K562 (cell line): ENCODE data around the gene PSMD1. TPM values are rescaled to one million over a fixed set of nuclear protein-coding genes. Genes with fewer than 3 reads are reported as not detected.

ENCODE experiments used
- ATAC-seq: fragments of 200-7000 bp; cut with Tn5 transposase; 3 replicates; pipeline ENCODE4 v1.9.1; 2020; ENCODE audit warnings: moderate library complexity
- BruUV-seq: library from RNA; stranded (reverse); fragments of 400-500 nt; replicated peaks from 2 replicates; lab custom pipeline; 2021; lab: Mats Ljungman, UMichigan
- CTCF ChIA-PET: fragments of 300-600 bp; formaldehyde crosslinking; extraction: SDS; loops from one replicate; lab custom pipeline; 2021; ENCODE audit warnings: low intra/inter-chr PET ratio; lab: Yijun Ruan, JAX
- POLR2A ChIA-PET: fragments of 300-600, 350-650 bp; sonication (Branson Sonifier 250); formaldehyde crosslinking; extraction: SDS; loops from one replicate; lab custom pipeline; 2021; ENCODE audit warnings: antibody characterized with exemption, inconsistent platforms; lab: Yijun Ruan, JAX
- DNase-seq, 4 experiments: peaks; one replicate each; pipeline versions ENCODE4 v3.0.0 to v3.0.0-alpha.2; 2011 to 2018; ENCODE audit warnings: low spot score in 3 of 4, mixed read lengths in 3 of 4; ENCODE audit errors: extremely low read depth in 1 of 4
- FAIRE-seq: peaks from 2 replicates; lab custom pipeline; 2011; peaks lifted over from hg19 to GRCh38; lab: Jason Lieb, UNC
- H2AFZ ChIP-seq: 2 replicates; pipeline ENCODE4 v1.6.0; 2011; ENCODE audit warnings: low read depth, low read length, control low read depth, inconsistent platforms
- H3K27ac ChIP-seq: fragments of 200-600 bp; 3 replicates; pipeline ENCODE4 v1.8.0; 2011; ENCODE audit warnings: low read depth, mild to moderate bottlenecking, control low read depth, inconsistent platforms, low read length, moderate library complexity, mixed read lengths; ENCODE audit errors: extremely low read depth
- H3K27me3 ChIP-seq, 2 experiments: fragments of 300-600 bp in 1 of 2; 2 replicates in 1 of 2; 3 replicates in 1 of 2; pipeline versions ENCODE4 v1.6.0 to v1.8.0; 2011; ENCODE audit warnings: inconsistent platforms in 2 of 2, low read length in 2 of 2, mild to moderate bottlenecking in 1 of 2, mixed read lengths in 1 of 2, moderate library complexity in 1 of 2; ENCODE audit not compliant: control insufficient read depth in 2 of 2, insufficient read depth in 2 of 2
- H3K36me3 ChIP-seq: fragments of 300-600 bp; 3 replicates; pipeline ENCODE4 v1.8.0; 2011; ENCODE audit warnings: mild to moderate bottlenecking, low read length, inconsistent platforms; ENCODE audit not compliant: control insufficient read depth, insufficient read depth
- H3K4me1 ChIP-seq, 2 experiments: fragments of 200-600 bp in 1 of 2; replicated peaks in 1 of 2; 2 replicates in 1 of 2; 3 replicates in 1 of 2; pipeline versions ENCODE4 v1.5.1 to v1.8.0; 2011; ENCODE audit warnings: inconsistent platforms in 2 of 2, low read length in 2 of 2, mild to moderate bottlenecking in 1 of 2, mixed read lengths in 1 of 2, moderate library complexity in 1 of 2; ENCODE audit not compliant: control insufficient read depth in 2 of 2, insufficient read depth in 2 of 2
- H3K4me2 ChIP-seq: 2 replicates; pipeline ENCODE4 v1.6.1; 2011; ENCODE audit warnings: low read length, control low read depth, inconsistent platforms, mixed read lengths; ENCODE audit not compliant: insufficient read depth
- H3K4me3 ChIP-seq: fragments of 200-600 bp; sonication (generic), shearing (Covaris generic); 2 replicates; pipeline ENCODE4 v1.5.1; 2016; ENCODE audit warnings: control low read depth, inconsistent platforms
- H3K79me2 ChIP-seq: fragments of 200-600 bp; 3 replicates; pipeline ENCODE4 v1.8.0; 2011; ENCODE audit warnings: low read length, inconsistent platforms; ENCODE audit not compliant: control insufficient read depth, insufficient read depth
- H3K9ac ChIP-seq, 2 experiments: 2 replicates each; pipeline versions ENCODE4 v1.6.0 to v1.6.1; 2011; ENCODE audit warnings: low read depth in 2 of 2, low read length in 2 of 2, control low read depth in 1 of 2, inconsistent platforms in 1 of 2, mild to moderate bottlenecking in 1 of 2, mixed read lengths in 1 of 2; ENCODE audit not compliant: insufficient read depth in 1 of 2
- H3K9me1 ChIP-seq: one replicate; pipeline ENCODE4 v1.6.0; 2011; ENCODE audit warnings: inconsistent platforms, mild to moderate bottlenecking, low read length, moderate library complexity; ENCODE audit not compliant: control insufficient read depth, insufficient read depth
- H3K9me3 ChIP-seq: replicated peaks from 2 replicates; pipeline ENCODE4 v1.5.1; 2011; ENCODE audit warnings: low read depth, low read length, inconsistent platforms; ENCODE audit not compliant: control insufficient read depth, insufficient read depth
- H4K20me1 ChIP-seq: replicated peaks from 2 replicates; pipeline ENCODE4 v1.6.1; 2011; ENCODE audit warnings: low read length, inconsistent platforms, mixed read lengths; ENCODE audit not compliant: control insufficient read depth, insufficient read depth
- DACH1 ChIP-seq: fragments of 450-650 bp; IDR thresholded peaks from 2 replicates; pipeline ENCODE4 v1.6.1; 2018; ENCODE audit not compliant: partially characterized antibody
- HMG20A ChIP-seq: fragments of 450-650 bp; formaldehyde crosslinking; conservative IDR thresholded peaks from 2 replicates; pipeline ENCODE4 v1.4.0; 2020; ENCODE audit warnings: mild to moderate bottlenecking, mixed read lengths
- MCM7 ChIP-seq, 2 experiments: fragments of 450-650 bp; IDR thresholded peaks; 2 replicates each; pipeline ENCODE4 v1.6.1; 2016 to 2018
- NCOA6 ChIP-seq: fragments of 450-650 bp; IDR thresholded peaks from 2 replicates; pipeline ENCODE4 v1.6.1; 2017; ENCODE audit warnings: mild to moderate bottlenecking
- SLC30A9 ChIP-seq: fragments of 250-450 bp; sonication (Bioruptor Pico); IDR thresholded peaks from 2 replicates; pipeline ENCODE4 v1.8.0; 2022; ENCODE audit warnings: mild to moderate bottlenecking, moderate library complexity
- SMARCB1 ChIP-seq: IDR thresholded peaks from 2 replicates; pipeline ENCODE4 v1.6.1; 2011; ENCODE audit warnings: improper control_type of control experiment, low read depth; ENCODE audit not compliant: insufficient read length
- TBP ChIP-seq: optimal IDR thresholded peaks from 2 replicates; pipeline ENCODE3; 2011; ENCODE audit warnings: low read depth, low read length, improper control_type of control experiment
- ZFP36 ChIP-seq: fragments of 150-350 bp; IDR thresholded peaks from 2 replicates; pipeline ENCODE4 v1.6.1; 2018; ENCODE audit warnings: low read length, low read depth; ENCODE audit not compliant: partially characterized antibody
- ZNF133 ChIP-seq: fragments of 250-450 bp; sonication (Bioruptor Pico); IDR thresholded peaks from 2 replicates; pipeline ENCODE4 v1.4.0; 2020; ENCODE audit warnings: mild to moderate bottlenecking
- WGBS: fragments of 100-300 bp; shearing (Covaris generic); methylation state at CpG from one replicate; pipeline ENCODE4 v1.1.6; 2016; ENCODE audit warnings: low coverage, mixed read lengths; ENCODE audit not compliant: insufficient coverage; ENCODE audit errors: missing lambda C conversion rate; 5-methylcytosine and 5-hydroxymethylcytosine counted together
- in situ Hi-C: fragments of 300-500 bp; cut with MboI; formaldehyde crosslinking; loops from 4 replicates; pipeline ENCODE4 v1.15.0; 2018; ENCODE audit warnings: inconsistent platforms, mixed read lengths
- intact Hi-C: fragments of 100-400 bp; cut with micrococcal nuclease; formaldehyde crosslinking; loops from 2 replicates; pipeline ENCODE4 v1.14.2; 2022
- polyA plus RNA-seq, 8 experiments: library from polyadenylated mRNA; depleted of rRNA in 4 of 8; stranded (reverse) in 5 of 8; unstranded in 3 of 8; fragments of >200 nt; fragmentation: Nextera tagmentation in 2 of 8; fragmentation: Illumina TruSeq in 1 of 8; extraction: Ambion mirVana in 2 of 8; extraction: Trizol in 1 of 8; gene quantifications; 2 replicates each; pipeline versions ENCODE4 v1.2.1 to v1.2.3, GENCODE V29; 2011 to 2014; ENCODE audit warnings: inconsistent platforms in 1 of 8, missing spikeins in 1 of 8
- total RNA-seq, 7 experiments: library from RNA; depleted of rRNA in 6 of 7; stranded (reverse); fragments of >200 nt in 6 of 7; fragmentation: Illumina TruSeq in 2 of 7; extraction: Trizol in 2 of 7; gene quantifications; 2 replicates each; pipeline versions ENCODE4 v1.2.1 to v1.2.3, GENCODE V29; 2011 to 2021; ENCODE audit warnings: low replicate concordance in 1 of 7
- TF ChIP-seq, protein P1 (sequence below): sonication (generic); formaldehyde crosslinking; IDR thresholded peaks from 2 replicates; pipeline ENCODE4 v1.8.1; 2023; ENCODE audit warnings: missing genetic modification reagents, mild to moderate bottlenecking, borderline replicate concordance
- TF ChIP-seq, protein P2 (sequence below): sonication (generic); formaldehyde crosslinking; IDR thresholded peaks from 2 replicates; pipeline ENCODE4 v1.8.1; 2023; ENCODE audit warnings: mild to moderate bottlenecking, missing genetic modification reagents

Gene PSMD1
- total and polyA plus RNA-seq, 9 of the 15 experiments (the other 6 are each of a cell fraction or from before 2014, with no cell fraction given): 100 to 257 (median 147) TPM

DNA sequence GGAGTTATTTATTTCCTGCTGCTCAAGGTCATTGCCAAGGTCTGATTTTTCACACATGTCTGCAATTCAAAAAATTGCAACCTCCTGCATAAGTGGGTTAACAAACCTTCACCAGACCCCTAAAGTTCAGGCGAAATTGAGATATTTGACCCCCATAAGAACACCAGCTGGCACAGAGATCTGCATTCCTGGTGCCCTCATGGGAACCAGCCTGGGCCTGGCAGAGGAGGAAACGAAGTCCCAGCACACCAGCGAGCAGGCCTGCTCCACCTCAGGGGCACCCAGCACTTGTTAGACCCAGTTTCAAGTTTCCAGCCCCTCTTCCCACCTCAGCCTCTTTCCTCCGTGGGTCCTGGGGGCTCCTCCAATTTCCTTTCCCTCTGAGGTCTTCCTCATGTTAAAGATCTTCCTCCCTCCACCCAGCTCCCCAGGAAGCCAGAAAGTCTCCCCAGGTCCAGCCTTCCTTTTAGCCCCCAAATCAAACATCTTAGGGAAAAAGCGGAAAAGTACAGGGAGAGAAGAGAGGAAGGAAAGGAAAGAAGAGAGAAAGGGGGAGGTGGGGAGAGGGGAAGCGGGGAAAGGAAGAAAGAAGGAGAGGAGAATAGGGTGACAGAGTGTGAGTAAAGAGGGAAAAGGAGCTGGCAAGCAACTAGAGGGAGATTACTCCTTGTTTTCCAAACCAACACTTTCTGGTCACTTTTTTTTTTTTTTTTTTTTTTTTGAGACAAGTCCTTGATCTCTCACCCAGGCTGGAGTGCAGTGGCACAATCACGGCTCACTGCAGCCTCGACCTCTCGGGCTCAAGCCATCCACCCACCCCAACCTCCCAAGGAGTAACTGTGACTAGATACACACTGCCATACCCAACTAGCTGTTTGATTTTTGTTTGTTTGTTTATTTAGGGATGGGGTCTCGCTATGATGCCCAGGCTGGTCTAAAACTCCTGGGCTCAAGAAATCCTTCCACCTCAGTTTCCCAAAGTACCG, 23.2 kb upstream of the PSMD1 start:
- intact Hi-C loops (no loop called here), in situ Hi-C loops (no loop called here)
- no peak for ATAC-seq
- WGBS: 5% methylated on average over 3 of the region's 11 CpGs
- H2AFZ ChIP-seq: no peak overlapping the region
- H3K27me3 ChIP-seq: peaks cover 8 to 36% of the 10 kb centered on the region in 2 experiments
- no peaks in the 10 kb centered on the region for H3K9me1 ChIP-seq
- H3K27ac ChIP-seq: no peak overlapping the region
- H3K9ac ChIP-seq: no peak overlapping the region
- no peaks in the 10 kb centered on the region for H3K9me3 ChIP-seq
- no peak overlapping the region for H3K4me3 ChIP-seq
- CTCF ChIA-PET: no interaction called here
- no peaks in the 10 kb centered on the region for H4K20me1 ChIP-seq
- H3K36me3 ChIP-seq: no peaks in the 10 kb centered on the region
- no peak for DNase-seq
- BruUV-seq: no TSS peak
- TF ChIP-seq SLC30A9 (no peak), DACH1 (no peak), NCOA6 (no peak), ZFP36 (no peak), ZNF133 (CRISPR knock-in tag) (no peak), HMG20A (no peak), SMARCB1 (no peak), TBP (no peak), MCM7 (IDR thresholded peaks at IDR 0.05) (no peak)
- TF ChIP-seq, protein P1, sequence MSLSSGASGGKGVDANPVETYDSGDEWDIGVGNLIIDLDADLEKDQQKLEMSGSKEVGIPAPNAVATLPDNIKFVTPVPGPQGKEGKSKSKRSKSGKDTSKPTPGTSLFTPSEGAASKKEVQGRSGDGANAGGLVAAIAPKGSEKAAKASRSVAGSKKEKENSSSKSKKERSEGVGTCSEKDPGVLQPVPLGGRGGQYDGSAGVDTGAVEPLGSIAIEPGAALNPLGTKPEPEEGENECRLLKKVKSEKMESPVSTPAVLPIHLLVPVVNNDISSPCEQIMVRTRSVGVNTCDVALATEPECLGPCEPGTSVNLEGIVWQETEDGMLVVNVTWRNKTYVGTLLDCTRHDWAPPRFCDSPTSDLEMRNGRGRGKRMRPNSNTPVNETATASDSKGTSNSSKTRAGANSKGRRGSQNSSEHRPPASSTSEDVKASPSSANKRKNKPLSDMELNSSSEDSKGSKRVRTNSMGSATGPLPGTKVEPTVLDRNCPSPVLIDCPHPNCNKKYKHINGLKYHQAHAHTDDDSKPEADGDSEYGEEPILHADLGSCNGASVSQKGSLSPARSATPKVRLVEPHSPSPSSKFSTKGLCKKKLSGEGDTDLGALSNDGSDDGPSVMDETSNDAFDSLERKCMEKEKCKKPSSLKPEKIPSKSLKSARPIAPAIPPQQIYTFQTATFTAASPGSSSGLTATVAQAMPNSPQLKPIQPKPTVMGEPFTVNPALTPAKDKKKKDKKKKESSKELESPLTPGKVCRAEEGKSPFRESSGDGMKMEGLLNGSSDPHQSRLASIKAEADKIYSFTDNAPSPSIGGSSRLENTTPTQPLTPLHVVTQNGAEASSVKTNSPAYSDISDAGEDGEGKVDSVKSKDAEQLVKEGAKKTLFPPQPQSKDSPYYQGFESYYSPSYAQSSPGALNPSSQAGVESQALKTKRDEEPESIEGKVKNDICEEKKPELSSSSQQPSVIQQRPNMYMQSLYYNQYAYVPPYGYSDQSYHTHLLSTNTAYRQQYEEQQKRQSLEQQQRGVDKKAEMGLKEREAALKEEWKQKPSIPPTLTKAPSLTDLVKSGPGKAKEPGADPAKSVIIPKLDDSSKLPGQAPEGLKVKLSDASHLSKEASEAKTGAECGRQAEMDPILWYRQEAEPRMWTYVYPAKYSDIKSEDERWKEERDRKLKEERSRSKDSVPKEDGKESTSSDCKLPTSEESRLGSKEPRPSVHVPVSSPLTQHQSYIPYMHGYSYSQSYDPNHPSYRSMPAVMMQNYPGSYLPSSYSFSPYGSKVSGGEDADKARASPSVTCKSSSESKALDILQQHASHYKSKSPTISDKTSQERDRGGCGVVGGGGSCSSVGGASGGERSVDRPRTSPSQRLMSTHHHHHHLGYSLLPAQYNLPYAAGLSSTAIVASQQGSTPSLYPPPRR (CRISPR knock-in tag): no peak
- TF ChIP-seq, protein P2, sequence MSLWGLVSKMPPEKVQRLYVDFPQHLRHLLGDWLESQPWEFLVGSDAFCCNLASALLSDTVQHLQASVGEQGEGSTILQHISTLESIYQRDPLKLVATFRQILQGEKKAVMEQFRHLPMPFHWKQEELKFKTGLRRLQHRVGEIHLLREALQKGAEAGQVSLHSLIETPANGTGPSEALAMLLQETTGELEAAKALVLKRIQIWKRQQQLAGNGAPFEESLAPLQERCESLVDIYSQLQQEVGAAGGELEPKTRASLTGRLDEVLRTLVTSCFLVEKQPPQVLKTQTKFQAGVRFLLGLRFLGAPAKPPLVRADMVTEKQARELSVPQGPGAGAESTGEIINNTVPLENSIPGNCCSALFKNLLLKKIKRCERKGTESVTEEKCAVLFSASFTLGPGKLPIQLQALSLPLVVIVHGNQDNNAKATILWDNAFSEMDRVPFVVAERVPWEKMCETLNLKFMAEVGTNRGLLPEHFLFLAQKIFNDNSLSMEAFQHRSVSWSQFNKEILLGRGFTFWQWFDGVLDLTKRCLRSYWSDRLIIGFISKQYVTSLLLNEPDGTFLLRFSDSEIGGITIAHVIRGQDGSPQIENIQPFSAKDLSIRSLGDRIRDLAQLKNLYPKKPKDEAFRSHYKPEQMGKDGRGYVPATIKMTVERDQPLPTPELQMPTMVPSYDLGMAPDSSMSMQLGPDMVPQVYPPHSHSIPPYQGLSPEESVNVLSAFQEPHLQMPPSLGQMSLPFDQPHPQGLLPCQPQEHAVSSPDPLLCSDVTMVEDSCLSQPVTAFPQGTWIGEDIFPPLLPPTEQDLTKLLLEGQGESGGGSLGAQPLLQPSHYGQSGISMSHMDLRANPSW (CRISPR knock-in tag): no peak
- POLR2A ChIA-PET: no interaction called here
- no peak for FAIRE-seq
- H3K79me2 ChIP-seq: no peaks in the 10 kb centered on the region
- peaks cover 0 to 11% of the 10 kb centered on the region in 2 experiments; a peak in 2 of 5 replicates for H3K4me1 ChIP-seq
- H3K4me2 ChIP-seq: no peak overlapping the region
